GM10266 (cell line): ENCODE data around the gene MTMR3.
"Not testable (repeated sequence)": the region's sequence is repeated elsewhere in the genome, so short reads cannot be mapped to it uniquely, and the experiment has no call there.

Experiments
- DNase-seq: peaks from one replicate; pipeline ENCODE4 v3.0.0; 2012; ENCODE audit errors: extremely low spot score
- TF ChIP-seq, protein P1 (sequence below): IDR thresholded peaks from 2 replicates; pipeline ENCODE4 v1.5.1; 2012; ENCODE audit warnings: mild to moderate bottlenecking, low read depth; ENCODE audit not compliant: control insufficient read depth, insufficient read depth; ENCODE audit errors: missing control alignments

The MTMR3 gene

DNA sequence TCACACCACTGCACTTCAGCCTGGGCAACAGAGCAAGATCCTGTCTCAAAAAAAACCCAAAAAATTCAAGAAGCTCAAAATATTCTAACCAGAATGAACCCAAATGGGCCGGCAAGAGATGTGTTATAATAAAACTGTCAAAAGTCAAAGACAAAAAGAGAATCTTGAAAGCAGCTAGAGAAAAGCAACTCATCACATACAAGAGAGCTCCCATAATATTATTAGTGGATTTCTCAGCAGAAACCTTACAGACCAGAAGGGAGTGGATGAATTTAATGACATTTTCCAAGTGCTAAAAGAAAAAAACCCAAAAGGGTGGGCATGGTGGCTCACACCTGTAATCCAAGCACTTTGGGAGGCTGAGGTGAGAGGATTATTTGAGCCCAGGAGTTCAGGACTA, 174.4 kb downstream of the MTMR3 start:
- TF ChIP-seq, protein P1, sequence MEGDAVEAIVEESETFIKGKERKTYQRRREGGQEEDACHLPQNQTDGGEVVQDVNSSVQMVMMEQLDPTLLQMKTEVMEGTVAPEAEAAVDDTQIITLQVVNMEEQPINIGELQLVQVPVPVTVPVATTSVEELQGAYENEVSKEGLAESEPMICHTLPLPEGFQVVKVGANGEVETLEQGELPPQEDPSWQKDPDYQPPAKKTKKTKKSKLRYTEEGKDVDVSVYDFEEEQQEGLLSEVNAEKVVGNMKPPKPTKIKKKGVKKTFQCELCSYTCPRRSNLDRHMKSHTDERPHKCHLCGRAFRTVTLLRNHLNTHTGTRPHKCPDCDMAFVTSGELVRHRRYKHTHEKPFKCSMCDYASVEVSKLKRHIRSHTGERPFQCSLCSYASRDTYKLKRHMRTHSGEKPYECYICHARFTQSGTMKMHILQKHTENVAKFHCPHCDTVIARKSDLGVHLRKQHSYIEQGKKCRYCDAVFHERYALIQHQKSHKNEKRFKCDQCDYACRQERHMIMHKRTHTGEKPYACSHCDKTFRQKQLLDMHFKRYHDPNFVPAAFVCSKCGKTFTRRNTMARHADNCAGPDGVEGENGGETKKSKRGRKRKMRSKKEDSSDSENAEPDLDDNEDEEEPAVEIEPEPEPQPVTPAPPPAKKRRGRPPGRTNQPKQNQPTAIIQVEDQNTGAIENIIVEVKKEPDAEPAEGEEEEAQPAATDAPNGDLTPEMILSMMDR, result no peak
- no peak for DNase-seq

DNA sequence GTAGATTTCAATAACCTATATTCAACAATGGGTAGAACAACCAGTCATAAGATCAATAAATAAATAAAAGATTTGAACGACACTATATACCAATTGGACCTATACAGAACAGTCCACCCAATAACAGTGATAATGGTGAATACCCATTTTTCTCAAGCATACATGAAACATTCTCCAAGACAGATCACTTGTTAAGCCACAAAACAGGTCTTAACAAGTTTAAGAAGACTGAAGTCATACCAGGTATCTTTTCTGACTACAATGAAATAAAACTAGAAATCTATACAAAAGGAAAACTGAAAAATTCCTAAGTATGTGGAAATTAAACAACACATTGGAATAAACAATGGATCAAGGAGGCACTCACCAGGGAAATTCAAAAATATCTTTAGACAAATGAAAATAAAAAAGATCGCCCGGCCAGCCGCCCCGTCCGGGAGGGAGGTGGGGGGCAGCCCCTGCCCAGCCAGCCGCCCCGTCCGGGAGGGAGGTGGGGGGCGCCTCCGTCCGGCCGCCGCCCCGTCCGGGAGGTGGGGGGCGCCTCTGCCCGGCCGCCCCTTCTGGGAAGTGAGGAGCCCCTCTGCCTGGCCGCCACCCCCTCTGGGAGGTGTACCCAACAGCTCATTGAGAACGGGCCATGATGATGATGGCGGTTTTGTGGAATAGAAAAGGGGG, 176.5 kb downstream of the MTMR3 start:
- DNase-seq, result not testable (repeated sequence)

DNA sequence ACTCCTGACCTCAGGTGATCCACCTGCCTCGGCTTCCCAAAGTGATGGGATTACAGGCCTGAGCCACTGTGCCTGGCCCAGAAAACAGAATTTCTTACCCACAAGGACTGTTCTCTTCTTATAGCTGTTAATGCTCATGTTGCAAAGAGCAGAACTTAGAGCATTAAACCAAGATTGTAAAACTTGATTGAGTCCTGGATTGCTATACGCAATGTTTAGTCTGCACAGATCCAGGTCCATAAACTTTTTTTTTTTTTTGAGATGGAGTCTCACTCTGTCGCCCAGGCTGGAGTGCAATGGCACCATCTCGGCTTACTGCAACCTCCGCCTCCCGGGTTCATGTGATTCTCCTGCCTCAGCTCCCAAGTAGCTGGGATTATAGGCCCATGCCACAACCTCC, 178.1 kb downstream of the MTMR3 start:
- DNase-seq, result not testable (repeated sequence)

DNA sequence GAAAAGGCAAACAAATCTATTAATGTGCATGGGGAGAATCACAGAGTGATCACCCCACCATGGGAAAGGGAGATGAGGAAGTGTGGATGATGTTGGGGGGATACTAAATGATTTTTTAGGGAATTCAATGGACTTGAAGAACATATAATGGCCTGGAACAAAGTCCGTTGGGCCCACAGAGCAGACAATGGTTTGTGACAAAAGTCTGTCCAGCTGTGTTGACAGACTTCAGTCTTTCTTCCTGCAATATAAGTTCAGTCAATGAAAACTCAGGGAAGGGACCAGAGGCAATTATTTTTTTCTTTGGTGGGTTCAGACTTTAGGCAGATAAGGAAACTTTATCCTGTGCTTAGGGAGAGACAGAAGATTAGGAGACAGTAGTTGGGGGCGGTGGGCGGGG, 179.3 kb downstream of the MTMR3 start:
- TF ChIP-seq, protein P1, result no peak
- no peak for DNase-seq

DNA sequence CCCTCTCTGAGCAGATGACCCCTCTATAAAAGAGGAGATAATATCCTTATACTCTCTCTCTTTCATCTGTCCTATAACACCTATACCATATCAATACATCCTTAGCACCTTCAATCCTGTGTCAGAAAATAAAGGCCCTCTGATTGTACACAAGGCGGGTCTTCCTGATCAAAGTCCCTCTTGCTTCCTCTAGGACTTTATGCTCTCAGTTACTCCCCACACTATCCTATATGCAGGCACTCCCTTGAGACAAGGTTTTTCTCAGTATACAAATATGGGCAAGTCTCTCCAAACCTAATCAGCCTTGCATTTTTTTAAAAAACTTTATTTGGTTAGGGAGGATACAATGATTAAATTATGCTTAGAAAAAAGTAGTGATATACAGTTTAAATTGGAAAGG, 180.0 kb downstream of the MTMR3 start:
- DNase-seq, result no peak
- TF ChIP-seq, protein P1, result no peak

DNA sequence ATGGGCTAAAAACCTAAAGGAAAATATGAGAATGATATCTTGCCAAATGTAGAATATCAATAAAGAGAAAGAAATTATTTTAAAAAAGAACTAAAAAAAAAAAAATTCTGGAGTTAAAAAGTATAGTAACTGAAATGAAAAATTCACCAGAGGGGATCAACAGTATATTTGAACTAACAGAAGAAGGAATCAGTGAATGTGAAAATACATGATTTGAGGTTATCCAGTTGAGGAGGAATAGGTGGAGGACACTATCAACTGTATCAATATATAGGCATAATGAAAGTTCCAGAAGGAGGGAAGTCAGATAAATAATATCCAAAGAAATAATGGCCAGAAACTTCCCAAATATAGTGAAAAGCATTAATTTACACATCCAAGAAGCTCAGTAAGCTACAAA, 181.2 kb downstream of the MTMR3 start:
- TF ChIP-seq, protein P1, result no peak
- no peak for DNase-seq

DNA sequence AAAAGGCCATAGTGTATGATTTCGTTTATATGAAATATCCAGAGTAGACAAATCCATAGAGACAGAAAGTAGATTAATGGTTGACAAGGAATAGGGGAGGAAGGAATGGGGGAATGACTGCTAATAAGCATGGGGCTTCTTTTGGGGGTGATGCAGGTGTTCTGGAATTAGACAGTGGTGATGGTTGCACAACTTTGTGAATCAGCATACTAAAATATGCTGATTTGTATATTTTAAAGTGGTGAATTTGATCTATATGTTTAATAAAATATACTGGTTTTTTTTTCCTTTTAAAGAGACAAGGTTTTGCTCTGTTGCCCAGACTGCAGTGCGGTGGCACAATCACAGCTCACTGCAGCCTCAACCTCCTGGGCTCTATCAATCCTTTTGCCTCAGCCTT, 190.8 kb downstream of the MTMR3 start:
- no peak for DNase-seq
- TF ChIP-seq, protein P1, result no peak

DNA sequence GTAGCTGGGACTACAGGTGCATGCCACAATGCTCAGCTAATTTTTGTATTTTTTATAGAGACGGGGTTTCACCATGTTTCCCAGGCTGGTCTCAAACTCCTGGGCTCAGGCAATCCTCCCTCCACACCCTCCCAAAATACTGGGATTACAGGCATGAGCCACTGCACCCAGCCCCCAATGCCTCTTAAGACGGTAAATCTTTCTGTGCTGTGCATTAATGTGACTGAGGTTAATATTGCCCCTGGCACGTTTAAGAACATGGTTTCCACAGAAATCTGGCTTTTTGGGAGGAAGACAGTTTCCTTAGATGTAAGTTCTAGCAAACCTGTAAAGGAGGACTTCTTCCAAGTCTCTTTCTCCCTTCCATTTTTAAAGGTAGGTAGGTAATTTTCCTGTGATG, 191.2 kb downstream of the MTMR3 start:
- TF ChIP-seq, protein P1, result no peak
- DNase-seq, result no peak
